ENCODE measurements around the gene CPNE8.

The CPNE8 gene

DNA sequence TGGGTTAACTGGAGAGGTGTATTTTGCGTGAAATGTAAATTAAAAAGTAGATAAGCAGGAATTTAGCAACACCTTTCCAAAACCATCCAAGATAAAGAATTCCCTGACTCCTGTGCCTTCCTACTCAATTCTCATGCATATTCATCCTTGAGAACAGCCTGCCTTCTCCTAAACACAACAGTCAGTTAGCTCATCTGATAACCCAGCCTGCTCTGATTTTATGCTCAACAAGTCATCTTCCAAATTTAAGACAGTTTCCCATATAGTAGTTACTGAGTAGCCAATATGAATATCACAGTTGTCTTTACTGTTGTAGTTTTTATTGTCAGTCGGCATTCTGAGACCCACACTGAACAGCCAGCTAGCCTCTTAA is 27.1 kb downstream of the CPNE8 start:
- TF ChIP-seq, protein P1, sequence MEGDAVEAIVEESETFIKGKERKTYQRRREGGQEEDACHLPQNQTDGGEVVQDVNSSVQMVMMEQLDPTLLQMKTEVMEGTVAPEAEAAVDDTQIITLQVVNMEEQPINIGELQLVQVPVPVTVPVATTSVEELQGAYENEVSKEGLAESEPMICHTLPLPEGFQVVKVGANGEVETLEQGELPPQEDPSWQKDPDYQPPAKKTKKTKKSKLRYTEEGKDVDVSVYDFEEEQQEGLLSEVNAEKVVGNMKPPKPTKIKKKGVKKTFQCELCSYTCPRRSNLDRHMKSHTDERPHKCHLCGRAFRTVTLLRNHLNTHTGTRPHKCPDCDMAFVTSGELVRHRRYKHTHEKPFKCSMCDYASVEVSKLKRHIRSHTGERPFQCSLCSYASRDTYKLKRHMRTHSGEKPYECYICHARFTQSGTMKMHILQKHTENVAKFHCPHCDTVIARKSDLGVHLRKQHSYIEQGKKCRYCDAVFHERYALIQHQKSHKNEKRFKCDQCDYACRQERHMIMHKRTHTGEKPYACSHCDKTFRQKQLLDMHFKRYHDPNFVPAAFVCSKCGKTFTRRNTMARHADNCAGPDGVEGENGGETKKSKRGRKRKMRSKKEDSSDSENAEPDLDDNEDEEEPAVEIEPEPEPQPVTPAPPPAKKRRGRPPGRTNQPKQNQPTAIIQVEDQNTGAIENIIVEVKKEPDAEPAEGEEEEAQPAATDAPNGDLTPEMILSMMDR (IDR thresholded peaks at IDR 0.05; ENCODE audit: insufficient read depth, low read depth, low read length, missing control alignments), result no peak
- H3K4me3 ChIP-seq (ENCODE audit: low read length), result no peak overlapping the region
- no peak for DNase-seq (ENCODE audit: low read depth)

DNA sequence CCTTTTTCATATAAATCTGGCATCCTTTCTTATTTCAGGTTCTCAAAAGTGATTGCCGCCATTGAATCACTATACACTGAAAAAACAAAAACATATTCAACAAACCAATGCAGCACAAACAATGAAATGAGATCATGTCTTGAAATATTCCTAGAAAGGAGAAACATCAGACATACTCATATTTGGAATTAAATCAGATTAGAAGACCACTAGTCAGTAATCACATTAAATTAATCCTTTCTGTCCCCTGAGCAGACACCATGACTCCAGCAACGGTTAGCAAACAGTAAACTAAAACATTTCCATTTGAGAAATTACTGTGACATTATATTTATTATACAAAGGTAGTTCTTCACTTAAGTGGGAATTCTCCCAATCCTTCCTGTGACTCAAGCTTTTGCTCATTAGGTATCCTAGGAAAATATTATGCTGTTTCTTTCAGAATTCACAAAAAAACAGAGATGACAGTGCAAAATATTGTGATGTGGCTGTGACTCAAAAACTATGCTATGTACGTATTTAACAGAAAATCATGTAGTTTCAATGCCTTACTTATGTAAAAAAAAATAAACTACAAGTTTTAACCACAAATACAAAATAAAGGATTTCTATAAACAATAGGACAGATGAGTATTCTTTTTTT is 29.7 kb downstream of the CPNE8 start:
- TF ChIP-seq, protein P1 (IDR thresholded peaks at IDR 0.05; ENCODE audit: insufficient read depth, low read depth, low read length, missing control alignments), result no peak
- H3K4me3 ChIP-seq (ENCODE audit: low read length), result no peak overlapping the region

DNA sequence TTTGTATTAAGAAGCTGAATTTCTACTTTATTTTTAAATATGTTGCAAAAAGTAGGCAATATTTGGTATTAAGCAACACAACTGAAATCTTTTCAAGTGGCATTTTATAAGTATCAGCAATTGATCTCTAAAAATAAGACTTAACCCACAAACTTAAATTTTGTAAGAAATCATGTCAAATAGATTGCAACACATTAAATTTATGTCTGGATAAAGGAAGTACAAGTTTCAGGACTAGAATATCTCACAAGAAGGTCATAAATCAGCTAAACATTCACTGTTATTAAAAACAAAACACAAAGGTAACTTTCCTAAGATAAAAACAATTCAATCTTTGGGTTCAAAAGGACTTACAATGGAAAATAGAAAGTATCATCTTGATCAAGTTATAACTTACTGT is 32.8 kb downstream of the CPNE8 start:
- TF ChIP-seq, protein P1 (IDR thresholded peaks at IDR 0.05; ENCODE audit: insufficient read depth, low read depth, low read length, missing control alignments), result no peak
- DNase-seq (ENCODE audit: low read depth), result no peak

More for the DNA sequence above, 29.7 kb downstream of the CPNE8 start:
- no peak for DNase-seq (ENCODE audit: low read depth)

DNA sequence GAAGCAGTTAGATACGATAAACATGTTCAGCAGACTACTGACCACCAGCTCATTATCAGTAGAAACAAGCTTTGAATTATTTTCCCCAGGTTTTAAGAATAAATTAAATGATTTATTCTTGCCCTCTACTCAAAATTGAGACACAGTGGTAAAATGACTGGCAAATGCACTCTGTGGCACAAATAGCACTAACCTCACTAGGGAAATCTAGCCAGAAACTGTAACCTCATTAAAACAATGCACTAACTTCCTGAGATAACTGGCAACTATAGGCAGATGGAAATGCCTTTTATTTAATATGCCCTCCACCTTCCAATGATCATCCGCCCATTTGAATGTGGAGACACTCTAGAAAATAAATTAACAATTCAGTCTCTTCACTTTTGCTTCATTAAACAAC is 33.2 kb downstream of the CPNE8 start:
- H3K4me3 ChIP-seq (ENCODE audit: low read length), result no peak overlapping the region
- DNase-seq (ENCODE audit: low read depth), result no peak
- TF ChIP-seq, protein P1 (IDR thresholded peaks at IDR 0.05; ENCODE audit: insufficient read depth, low read depth, low read length, missing control alignments), result no peak

More for the DNA sequence above, 32.8 kb downstream of the CPNE8 start:
- no peak overlapping the region for H3K4me3 ChIP-seq (ENCODE audit: low read length)

DNA sequence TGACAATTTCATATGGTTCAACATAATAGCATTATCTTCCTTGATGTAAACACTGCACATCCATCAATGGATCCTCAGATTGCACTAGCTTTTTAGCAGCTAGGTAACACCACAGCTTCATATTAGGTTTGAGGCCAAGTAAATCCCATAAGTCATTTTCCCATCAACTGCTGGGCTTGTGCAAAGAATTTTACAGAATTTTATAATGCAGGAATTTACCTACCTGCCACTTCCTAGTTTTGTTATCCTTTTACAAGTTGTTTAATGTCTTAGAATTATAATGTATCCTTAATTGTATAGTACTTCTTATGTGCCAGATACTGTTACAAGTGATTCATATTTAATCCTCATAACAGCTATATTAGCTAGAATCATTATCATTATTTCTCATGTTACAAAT is 36.4 kb downstream of the CPNE8 start:
- DNase-seq (ENCODE audit: low read depth), result no peak
- TF ChIP-seq, protein P1 (IDR thresholded peaks at IDR 0.05; ENCODE audit: insufficient read depth, low read depth, low read length, missing control alignments), result no peak
- H3K4me3 ChIP-seq (ENCODE audit: low read length), result no peak overlapping the region

DNA sequence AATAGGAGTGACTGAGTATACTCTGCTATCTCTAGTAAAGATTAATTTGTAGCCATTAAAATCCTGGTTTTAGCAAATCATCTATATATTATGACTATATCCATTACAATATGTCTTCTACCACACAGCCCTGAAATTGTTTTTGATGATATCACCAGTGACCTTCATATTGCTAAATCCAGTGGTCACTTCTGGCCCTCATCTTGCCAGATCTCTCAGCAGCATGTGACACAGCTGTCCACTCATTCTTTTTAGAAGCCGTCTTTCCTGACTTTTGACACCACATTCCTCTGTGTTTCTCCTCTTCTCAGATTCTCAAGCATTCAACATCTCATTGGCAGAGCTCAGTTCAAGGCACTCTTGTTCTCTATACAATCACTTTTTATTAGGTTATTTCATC is 54.9 kb downstream of the CPNE8 start:
- no peak for DNase-seq (ENCODE audit: low read depth)
- H3K4me3 ChIP-seq (ENCODE audit: low read length), result no peak overlapping the region
- TF ChIP-seq, protein P1 (IDR thresholded peaks at IDR 0.05; ENCODE audit: insufficient read depth, low read depth, low read length, missing control alignments), result no peak

DNA sequence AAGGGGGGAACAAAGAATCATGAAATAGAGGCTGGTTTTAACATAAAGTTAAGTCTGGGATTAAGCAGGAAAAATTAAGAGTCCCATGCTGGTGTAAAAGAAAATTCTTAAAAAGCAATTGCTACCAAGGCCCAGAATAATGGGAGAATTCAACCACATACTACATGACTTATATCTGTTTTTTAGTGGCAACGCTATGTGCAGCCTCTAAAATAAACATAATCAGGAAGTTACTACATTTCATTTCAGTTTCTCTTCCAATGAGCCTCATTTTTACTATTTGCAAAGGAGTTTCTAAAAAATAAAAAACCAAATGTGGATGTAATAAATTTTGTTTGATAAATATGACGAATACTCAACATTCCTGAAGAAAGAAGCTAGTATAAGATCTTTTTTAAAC is 58.1 kb downstream of the CPNE8 start:
- no peak for DNase-seq (ENCODE audit: low read depth)
- TF ChIP-seq, protein P1 (IDR thresholded peaks at IDR 0.05; ENCODE audit: insufficient read depth, low read depth, low read length, missing control alignments), result no peak
- no peak overlapping the region for H3K4me3 ChIP-seq (ENCODE audit: low read length)

Measured in epithelial cell of esophagus (primary cell).